ENCODE results near the gene THAP5.
A peak's percentile ranks its signal among the peaks of the same experiment; 100 is the strongest.

The THAP5 gene

GRCh38 chr7:108569381-108570145, at the start of gene THAP5, which contains the start of gene DNAJB9:
Gene THAP5, minus strand, starts transcription at chr7:108569706. Its CDS starts 137 bp downstream, at chr7:108569569.
Gene DNAJB9, plus strand, starts transcription at chr7:108569874. Its CDS starts 1,853 bp downstream, at chr7:108571727.
- peak; percentile 95 to 100 for DNase-seq

GRCh38 chr7:108618056-108618455, 48.5 kb upstream of the THAP5 start:
- no peak for DNase-seq

DNA sequence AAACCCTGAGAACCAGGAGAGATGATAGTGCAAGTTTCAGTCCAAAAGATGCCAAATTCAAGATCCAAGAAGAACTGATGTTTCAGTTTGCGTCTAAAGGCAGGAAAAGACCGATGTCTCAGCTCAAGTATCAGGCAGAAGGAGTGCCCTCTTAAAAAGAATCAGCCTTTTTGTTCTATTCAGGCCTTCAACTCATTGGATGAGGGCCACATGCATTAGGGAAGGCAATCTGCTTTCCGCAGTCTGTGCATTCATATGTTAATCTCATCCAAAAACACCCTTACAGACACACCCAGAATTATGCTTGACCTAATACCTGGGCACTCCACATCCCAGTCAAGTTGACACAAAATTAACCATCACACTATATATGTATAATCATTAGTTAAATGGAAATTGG, 45.4 kb upstream of the THAP5 start:
- DNase-seq = no peak

GRCh38 chr7:108613949-108614381, 44.5 kb upstream of the THAP5 start:
- no peak for DNase-seq

DNA sequence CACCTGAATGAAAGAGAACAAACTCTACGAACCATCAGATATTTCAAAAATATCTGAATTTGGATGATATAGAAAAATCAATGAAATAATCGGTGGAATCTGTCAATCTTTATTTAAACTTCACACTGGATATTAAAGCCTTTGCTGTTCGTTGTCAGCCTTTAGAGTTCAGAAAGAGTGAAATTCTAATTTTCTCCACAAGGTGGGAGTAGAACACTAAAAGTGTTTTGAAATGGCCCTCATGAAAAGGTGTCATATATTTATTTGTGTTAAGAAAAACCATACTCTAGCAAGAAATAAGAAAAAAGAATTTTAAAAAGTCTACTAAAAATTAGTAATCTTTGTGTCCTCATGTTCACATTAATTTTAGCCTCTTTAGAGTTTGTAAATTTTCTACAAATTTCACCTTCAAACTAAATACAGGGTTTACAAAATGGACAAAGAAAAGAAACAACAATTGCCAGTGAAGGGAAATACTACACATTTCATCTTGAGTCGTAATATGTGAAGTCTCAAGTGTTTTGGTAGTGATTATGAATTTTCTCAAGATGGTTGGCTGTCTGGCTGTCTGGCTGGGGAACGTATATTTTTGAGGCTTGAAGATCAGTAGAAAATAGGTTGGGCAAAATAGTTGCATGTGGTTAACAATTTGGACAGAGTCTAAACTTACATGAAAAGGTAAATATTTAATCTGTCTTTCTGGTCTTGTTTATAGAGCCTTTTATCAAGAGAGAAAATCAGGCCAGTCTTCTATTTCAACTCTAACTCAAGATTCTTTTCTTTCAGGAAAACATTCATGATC, 43.8 kb upstream of the THAP5 start:
- no peak for DNase-seq

DNA sequence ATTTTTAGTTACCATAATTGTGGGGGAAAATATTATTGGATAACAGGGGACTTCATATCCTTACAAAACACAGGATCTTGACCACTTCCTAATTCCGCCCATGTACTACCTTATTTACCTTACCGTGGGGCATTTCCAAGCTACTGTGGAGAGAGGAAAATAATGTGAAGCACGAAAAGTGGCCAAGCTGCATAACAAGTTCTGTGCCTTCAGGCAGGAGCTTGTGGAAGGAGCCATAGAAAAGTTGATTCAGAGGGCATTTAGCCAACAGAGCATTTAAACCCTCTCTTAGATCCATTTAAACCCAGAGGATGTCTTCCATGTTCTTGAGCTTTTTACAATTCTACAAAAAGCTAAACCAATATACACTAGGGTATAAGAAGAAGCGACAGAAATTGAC, 41.8 kb upstream of the THAP5 start:
- DNase-seq = no peak

DNA sequence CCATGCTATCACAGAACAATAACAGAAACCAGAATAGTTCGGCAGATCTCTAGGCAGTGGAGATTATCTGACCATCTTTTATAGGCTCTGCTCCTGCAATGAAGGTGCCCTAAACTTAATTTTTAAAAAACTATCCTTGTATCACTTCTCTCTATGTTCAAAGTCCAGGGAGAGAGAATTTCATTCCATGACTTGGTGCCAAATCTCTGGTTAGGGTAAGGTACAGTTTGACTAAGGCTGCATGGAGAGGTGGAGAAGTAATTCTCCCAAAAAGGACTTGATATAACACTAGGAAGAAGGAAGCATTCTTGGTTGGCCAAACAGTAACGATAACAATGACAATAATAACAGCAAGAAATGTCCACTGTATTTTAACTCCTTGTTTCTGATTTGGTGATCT, 40.1 kb upstream of the THAP5 start:
- no peak for DNase-seq

DNA sequence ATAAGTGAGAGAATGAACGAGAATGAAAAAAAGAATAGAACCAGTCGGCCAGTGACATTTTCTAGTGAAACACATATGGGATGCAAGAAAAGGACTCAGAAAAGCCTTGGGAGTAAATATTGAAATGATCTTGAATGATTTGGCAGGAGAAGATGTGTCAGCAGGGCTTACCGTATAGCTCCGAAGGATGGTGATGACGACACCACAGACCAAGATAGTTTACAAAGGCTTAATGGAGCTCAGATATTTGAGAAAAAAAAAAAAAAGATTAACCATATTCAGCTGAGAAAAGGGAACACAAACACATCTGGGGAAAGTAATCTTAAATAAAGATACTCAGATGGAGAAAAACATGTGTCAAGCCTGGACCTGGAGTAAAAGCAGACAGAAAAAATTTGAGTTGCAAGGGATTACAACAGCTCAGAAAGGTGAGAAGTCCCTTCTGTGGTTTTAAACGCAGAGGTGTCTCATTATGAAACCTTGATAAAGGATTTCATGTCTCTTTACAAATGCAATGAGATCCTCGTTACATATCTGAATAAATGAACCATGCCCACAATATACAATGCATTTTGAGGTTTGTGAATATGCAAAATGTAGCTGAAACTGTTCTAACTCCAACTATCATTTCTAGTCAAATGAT, 36.2 kb upstream of the THAP5 start:
- no peak for DNase-seq

DNA sequence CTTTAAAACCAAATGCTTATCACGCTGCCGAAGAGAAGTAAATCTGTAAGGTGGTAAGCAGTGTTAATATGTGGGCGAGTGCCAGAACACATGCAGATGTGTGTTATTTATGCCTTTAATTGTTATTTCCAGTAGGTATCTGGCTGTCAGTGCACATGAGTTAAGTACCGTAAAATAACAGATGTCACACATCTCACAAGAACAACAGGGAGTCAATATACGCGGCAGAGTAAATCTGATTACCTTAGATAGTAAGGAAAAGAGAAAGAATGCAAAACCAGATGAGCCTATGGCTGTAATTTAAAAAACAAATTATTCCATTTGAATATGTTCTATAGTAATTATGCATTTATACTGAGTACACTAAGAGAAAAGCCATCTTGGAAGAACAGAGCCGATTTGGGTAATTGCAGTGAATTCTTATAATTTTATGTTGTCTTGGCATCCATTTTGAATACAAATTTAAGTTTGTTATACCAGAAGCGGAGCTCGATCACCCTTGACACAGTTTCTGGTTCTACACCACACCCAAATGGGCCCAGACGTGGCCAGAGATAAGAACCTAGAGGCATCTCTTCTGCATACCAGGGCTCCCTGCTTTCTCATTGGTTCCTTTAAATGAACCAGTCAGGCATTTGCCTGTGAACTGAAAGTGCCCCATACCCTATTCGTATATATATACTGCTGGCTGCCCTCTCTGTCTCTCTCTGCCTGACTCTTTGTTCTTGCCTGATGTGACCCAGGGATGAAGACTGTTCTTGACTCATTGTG, 35.0 kb upstream of the THAP5 start:
- no peak for DNase-seq

GRCh38 chr7:108603656-108604306, 34.3 kb upstream of the THAP5 start:
- DNase-seq = no peak

DNA sequence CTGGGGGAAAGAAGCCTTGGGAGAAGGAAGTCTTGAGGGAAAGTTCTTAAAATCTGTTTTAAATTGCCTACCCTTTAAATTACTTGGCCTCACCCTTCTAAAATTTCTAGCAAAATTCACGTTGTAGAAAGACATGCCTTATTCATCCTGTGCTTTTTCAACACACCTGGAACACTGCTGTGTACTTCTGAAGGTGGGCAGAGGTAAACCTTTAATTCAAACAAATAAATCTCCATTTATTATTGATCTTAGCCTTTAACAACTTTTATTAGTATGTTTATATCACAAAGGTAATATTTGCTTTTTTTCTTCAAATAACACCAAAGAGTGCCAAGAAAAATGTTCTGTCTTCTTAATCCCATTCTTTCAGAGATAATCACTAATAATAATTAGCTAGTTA, 30.9 kb upstream of the THAP5 start:
- no peak for DNase-seq

DNA sequence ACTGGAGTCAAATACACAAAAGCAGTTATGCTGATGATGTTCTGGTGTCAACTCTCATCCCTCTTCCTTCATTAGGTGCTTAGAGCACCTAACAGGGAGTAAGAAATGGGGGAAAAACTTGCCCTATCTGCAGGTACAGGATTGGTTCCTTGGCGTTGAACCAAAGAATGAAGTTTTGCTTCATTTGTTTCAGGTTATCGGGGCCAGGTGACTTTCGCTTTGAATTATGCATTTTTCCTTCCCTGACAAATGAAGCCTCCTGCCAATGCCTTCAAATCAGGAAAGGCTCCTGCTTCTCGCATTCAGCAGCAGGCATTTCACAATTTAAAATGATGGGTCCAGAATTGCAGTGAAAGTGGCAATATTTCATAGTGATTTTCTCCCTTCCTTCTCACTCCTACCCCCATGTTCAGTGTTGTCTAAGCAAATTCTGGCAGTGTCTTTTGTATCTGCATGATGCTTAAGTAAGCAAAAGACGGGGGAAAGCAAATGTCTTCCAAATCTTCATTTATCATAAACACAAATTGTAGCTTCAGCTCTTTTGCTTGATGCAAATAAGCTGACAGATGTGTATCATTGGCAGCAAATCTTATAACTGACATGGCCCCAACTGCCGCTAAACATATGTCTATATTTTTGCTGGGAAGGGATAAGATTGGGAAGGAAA, 29.5 kb upstream of the THAP5 start:
- no peak for DNase-seq

DNA sequence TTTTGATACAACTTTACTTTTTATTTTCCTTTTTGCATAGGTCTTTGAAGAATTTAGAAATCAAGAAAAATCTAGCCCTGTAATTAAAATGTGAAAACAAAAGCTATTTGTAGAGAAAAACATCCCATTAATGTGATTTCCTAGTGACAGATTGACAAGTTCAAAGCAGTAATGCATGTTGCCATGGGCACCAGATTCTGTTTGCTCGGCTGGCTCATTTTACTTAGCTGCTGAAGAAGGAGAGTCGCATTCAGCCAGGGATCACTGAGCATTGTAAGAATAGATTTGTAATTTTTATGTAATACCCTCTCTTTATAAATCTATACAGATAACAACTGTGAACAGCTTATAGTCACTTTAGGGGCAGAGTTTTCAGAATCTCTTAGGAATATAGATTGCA, 28.6 kb upstream of the THAP5 start:
- no peak for DNase-seq

DNA sequence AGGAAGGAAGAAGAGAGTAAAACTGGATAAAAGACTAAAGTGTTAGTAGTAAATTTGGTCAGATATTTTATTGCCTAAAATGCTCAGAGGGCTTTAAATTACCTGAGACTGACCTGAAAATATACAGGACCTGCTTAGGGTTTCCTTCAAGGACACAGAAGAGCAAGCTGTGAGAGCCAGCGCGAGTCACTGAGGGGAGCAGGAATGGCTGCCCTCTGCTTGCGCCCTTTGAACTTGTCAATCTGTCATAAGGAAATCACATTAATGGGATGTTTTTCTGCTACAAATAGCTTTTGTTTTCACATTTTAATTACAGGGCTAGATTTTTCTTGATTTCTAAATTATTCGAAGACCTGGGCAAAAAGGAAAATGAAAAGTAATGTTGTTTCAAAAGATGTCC, 27.1 kb upstream of the THAP5 start:
- no peak for DNase-seq

DNA sequence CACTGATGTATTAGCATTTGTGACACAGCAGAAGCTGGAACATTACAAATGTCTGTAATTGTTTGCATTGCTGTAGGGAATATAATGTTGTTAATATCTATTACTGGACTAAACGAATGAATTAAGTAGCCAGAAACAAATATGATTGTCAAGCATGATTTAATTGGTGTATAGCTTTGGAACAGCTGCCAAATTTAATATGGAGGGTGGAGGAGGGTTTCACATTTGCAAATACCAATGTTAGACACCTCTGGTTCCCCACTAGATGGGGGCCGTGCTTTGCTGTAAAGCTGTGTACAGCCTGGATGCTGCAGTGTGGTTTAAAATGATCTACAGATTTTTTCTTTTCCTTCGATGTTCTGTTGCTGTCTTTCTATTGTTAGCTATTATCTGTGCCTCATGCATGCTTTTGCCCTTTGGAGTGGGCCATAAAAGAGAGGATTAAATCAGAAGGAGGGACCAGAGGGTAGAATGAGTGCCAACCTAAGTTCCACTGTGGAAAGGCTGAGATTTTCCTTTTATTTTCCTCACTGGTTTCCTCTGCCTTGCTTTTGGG, 23.2 kb upstream of the THAP5 start:
- DNase-seq = no peak

- DNase-seq = no peak
Measured at GRCh38 chr7:108590606-108591005, 21.1 kb upstream of the THAP5 start.

DNA sequence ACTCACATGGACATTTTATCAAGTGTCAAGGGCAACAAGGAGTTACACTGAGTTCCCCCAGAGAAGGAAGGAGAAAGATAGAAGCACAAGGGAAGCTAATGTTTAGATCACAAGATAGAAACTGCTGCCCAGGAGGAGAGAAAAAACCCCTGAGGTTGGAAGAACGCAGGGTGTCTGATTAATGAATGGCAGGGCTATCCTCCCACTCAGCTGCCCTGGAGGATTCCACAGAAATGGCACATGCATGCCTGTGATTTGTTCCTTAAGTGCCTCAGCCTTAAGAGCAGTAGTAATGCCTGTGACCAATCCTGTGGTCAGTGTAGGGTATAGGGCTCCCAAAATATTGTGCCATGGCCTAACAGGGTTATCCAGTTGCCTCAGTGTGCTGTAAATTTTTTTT, 20.4 kb upstream of the THAP5 start:
- no peak for DNase-seq

DNA sequence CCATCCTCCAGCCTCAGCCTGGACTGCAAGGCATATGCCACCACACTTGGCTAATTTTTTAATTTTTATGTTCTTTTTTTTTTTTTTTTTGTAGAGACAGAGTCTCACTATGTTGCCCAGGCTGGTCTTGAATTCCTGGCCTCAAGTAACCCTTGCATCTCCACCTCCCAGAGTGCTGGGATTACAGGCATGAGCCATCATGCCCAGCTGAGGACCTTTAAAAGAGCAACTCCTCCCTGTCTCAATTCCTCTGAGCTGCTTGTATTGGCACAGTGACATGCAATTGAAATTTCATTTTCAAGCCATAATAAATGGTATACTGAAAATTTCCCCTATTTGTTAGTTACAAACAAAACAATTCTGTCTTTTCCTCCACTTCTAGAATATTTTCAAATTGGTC, 19.7 kb upstream of the THAP5 start:
- DNase-seq = no peak

GRCh38 chr7:108586274-108586710, 16.8 kb upstream of the THAP5 start:
- no peak for DNase-seq

DNA sequence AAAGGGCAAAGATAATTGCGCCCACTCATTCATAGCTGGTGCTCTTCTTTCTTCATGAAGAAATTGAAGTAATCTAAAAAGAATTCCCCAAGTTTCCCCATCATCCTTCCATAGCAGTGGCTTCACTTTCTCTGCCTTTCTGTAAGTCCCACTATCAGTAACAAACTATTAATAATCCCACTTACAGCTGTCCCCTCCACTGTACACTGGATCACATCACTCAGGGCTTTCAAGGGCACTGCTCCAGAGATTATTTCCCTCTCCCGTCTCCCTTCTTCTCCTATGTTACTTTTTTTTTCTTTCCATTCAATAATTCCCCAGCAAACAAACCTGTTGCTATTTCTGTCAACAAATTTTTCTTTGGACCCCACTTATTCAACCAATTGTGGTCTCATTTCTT, 16.3 kb upstream of the THAP5 start:
- DNase-seq = no peak

DNA sequence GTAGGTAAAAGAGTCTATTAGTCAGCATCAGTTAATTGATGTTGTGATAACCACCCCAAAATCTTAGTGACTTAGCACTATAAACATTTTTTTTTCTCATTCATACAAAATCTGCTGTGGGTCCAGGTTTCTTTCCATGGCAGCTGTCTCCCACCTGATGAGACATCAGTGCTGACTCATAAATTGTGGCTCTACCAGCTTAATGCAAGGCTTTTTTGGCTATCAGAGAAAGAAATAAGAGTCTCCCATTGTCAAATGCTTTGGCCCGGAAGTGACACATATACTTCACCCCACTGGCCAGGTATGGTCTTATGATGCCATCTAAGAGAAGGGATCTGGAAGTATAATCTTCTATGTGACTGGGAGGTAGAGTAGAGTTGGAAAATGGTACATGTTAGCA, 14.7 kb upstream of the THAP5 start:
- DNase-seq = no peak
